Gastroesophageal sphincter (tissue), 2 donors: Measurements from ENCODE around the gene AFG1L.

ENCODE experiments used
- POLR2A ChIP-seq, 2 donors: fragments of 450-650 bp; IDR thresholded peaks; one replicate each; pipeline ENCODE4 v1.6.1; 2017; ENCODE audit warnings: antibody characterized with exemption in 2 of 2, mild to moderate bottlenecking in 2 of 2, moderate library complexity in 1 of 2
- POLR2AphosphoS5 ChIP-seq: sonication (generic); formaldehyde crosslinking; IDR thresholded peaks from one replicate; pipeline ENCODE4 v1.6.1; 2017; ENCODE audit warnings: antibody characterized with exemption

DNA sequence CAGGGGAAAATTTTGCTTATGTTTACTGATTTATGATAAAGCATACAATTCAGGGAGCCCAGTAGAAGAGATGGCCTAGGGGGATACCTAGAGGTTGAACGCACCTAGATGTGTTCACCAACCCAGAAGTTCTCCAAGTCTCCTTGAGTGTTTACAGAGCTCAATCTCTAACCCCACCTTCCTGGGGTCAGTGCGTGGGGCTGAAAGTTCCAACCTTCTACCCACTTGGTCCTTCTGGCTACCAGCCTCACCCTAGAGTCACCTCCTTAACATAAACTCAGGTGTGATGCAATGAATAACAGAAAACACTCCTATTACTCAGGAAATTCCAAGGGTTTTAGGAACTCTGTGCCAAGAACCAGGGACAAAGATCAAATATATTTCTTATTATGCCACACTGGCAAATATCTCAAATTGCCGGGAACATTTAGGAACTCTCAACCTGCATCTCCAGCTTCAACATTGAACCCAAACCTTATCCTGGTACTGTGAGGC, 26.4 kb downstream of the AFG1L start:
- TF ChIP-seq POLR2AphosphoS5 (no peak), POLR2A (IDR thresholded peaks at IDR 0.05) (no peak)
